SK-N-SH (cell line): Measurements from ENCODE around the gene C11orf71. TPM values are rescaled to one million over a fixed set of nuclear protein-coding genes. Genes with fewer than 3 reads are reported as not detected.

ENCODE experiments used
- CTCF ChIA-PET: fragments of 300-600, 350-600 bp; formaldehyde crosslinking; extraction: SDS; loops from one replicate; lab custom pipeline; 2021; lab: Yijun Ruan, JAX
- POLR2A ChIA-PET: fragments of 350-600 bp; sonication (Branson Sonifier 250); formaldehyde crosslinking; extraction: SDS; loops from one replicate; lab custom pipeline; 2020; ENCODE audit warnings: antibody characterized with exemption, inconsistent platforms; lab: Yijun Ruan, JAX
- DNase-seq: peaks from one replicate; pipeline ENCODE4 v3.0.0; 2012
- H2AFZ ChIP-seq: fragments of 200-600 bp; sonication (generic); 2 replicates; pipeline ENCODE4 v1.8.1; 2016; ENCODE audit warnings: antibody characterized with exemption, mild to moderate bottlenecking, low read depth
- H3F3A ChIP-seq: fragments of 200-600 bp; sonication (generic); replicated peaks from 2 replicates; pipeline ENCODE3; 2016; ENCODE audit warnings: antibody characterized with exemption, mild to moderate bottlenecking; ENCODE audit not compliant: insufficient read depth
- H3K27ac ChIP-seq, 2 experiments: fragments of 200-500 bp in 1 of 2; fragments of 200-600 bp in 1 of 2; sonication (Bioruptor generic) in 1 of 2; sonication (generic), shearing (Covaris generic) in 1 of 2; 2 replicates each; pipeline versions ENCODE4 v1.5.1 to v1.6.1; 2014 to 2016; ENCODE audit warnings: low read depth in 2 of 2, inconsistent platforms in 1 of 2, low read length in 1 of 2, mild to moderate bottlenecking in 1 of 2, mixed read lengths in 1 of 2
- H3K27me3 ChIP-seq: fragments of 200-600 bp; sonication (generic), shearing (Covaris generic); 2 replicates; pipeline ENCODE4 v1.6.1; 2016; ENCODE audit warnings: mixed run types; ENCODE audit not compliant: insufficient read depth
- H3K36me3 ChIP-seq, 2 experiments: fragments of 200-500 bp in 1 of 2; fragments of 200-600 bp in 1 of 2; sonication (Bioruptor generic) in 1 of 2; sonication (generic) in 1 of 2; replicated peaks in 1 of 2; 2 replicates each; pipeline versions ENCODE3 to v1.5.1; 2014 to 2016; ENCODE audit warnings: low read length in 1 of 2, mild to moderate bottlenecking in 1 of 2; ENCODE audit not compliant: insufficient read depth in 2 of 2, control insufficient read depth in 1 of 2
- H3K4me1 ChIP-seq, 2 experiments: fragments of 200-500 bp in 1 of 2; fragments of 200-600 bp in 1 of 2; sonication (Bioruptor generic) in 1 of 2; sonication (generic), shearing (Covaris generic) in 1 of 2; 2 replicates each; pipeline versions ENCODE4 v1.5.1 to v1.6.1; 2014 to 2016; ENCODE audit warnings: low read depth in 1 of 2, low read length in 1 of 2, mixed run types in 1 of 2; ENCODE audit not compliant: insufficient read depth in 2 of 2, control insufficient read depth in 1 of 2
- H3K4me2 ChIP-seq: fragments of 200-600 bp; sonication (generic), shearing (Covaris generic); 2 replicates; pipeline ENCODE4 v1.6.1; 2017; ENCODE audit warnings: mixed run types
- H3K4me3 ChIP-seq, 2 experiments: fragments of 200-500 bp in 1 of 2; fragments of 200-600 bp in 1 of 2; sonication (Bioruptor generic) in 1 of 2; sonication (generic), shearing (Covaris generic) in 1 of 2; 2 replicates each; pipeline versions ENCODE4 v1.5.1 to v1.8.1; 2014 to 2016; ENCODE audit warnings: low read depth in 2 of 2, inconsistent platforms in 1 of 2, low read length in 1 of 2, mild to moderate bottlenecking in 1 of 2, mixed read lengths in 1 of 2, moderate library complexity in 1 of 2
- H3K79me2 ChIP-seq: fragments of 200-600 bp; sonication (generic); 2 replicates; pipeline ENCODE4 v1.8.1; 2017; ENCODE audit warnings: mild to moderate bottlenecking; ENCODE audit not compliant: insufficient read depth
- H3K9ac ChIP-seq: fragments of 200-600 bp; sonication (generic); 2 replicates; pipeline ENCODE4 v1.6.1; 2017; ENCODE audit warnings: mixed run types
- H3K9me2 ChIP-seq: fragments of 200-600 bp; sonication (generic); 2 replicates; pipeline ENCODE4 v1.6.1; 2017; ENCODE audit warnings: mixed run types
- H3K9me3 ChIP-seq: fragments of 200-600 bp; sonication (generic); 2 replicates; pipeline ENCODE4 v1.6.1; 2017; ENCODE audit warnings: mixed run types, mild to moderate bottlenecking, moderate library complexity
- H4K20me1 ChIP-seq: fragments of 200-600 bp; sonication (generic); 2 replicates; pipeline ENCODE4 v1.6.1; 2017; ENCODE audit warnings: mild to moderate bottlenecking, mixed run types; ENCODE audit not compliant: insufficient read depth
- EP300 ChIP-seq, 2 experiments: IDR thresholded peaks; 2 replicates each; pipeline versions ENCODE4 v1.4.0 to v1.6.1; 2012; ENCODE audit warnings: borderline replicate concordance in 1 of 2, low read depth in 1 of 2, low read length in 1 of 2
- EZH2phosphoT487 ChIP-seq: fragments of 200-600 bp; sonication (generic); IDR thresholded peaks from 2 replicates; pipeline ENCODE4 v1.6.1; 2017; ENCODE audit warnings: low read depth, mixed run types, mild to moderate bottlenecking, antibody characterized with exemption, moderate library complexity, borderline replicate concordance
- FOXM1 ChIP-seq: IDR thresholded peaks from 2 replicates; pipeline ENCODE4 v1.4.0; 2012; ENCODE audit warnings: low read depth, mild to moderate bottlenecking
- GATA2 ChIP-seq: sonication (generic); formaldehyde crosslinking; IDR thresholded peaks from 2 replicates; pipeline ENCODE4 v1.5.0; 2020; ENCODE audit warnings: mild to moderate bottlenecking, missing genetic modification reagents
- JUND ChIP-seq: IDR thresholded peaks from 2 replicates; pipeline ENCODE4 v1.4.0; 2012
- MXI1 ChIP-seq: IDR thresholded peaks from 2 replicates; pipeline ENCODE4 v1.6.1; 2012; ENCODE audit warnings: mild to moderate bottlenecking, low read depth, low read length, improper control_type of control experiment
- SMC3 ChIP-seq: IDR thresholded peaks from 2 replicates; pipeline ENCODE4 v1.6.1; 2012; ENCODE audit warnings: low read depth, low read length, improper control_type of control experiment
- TAF1 ChIP-seq: IDR thresholded peaks from 2 replicates; pipeline ENCODE4 v1.6.1; 2012; ENCODE audit warnings: low read depth, mild to moderate bottlenecking, low read length, moderate library complexity, borderline replicate concordance
- TCF12 ChIP-seq: IDR thresholded peaks from 2 replicates; pipeline ENCODE4 v1.4.0; 2012
- TEAD4 ChIP-seq: IDR thresholded peaks from 2 replicates; pipeline ENCODE4 v1.4.0; 2012; ENCODE audit warnings: mild to moderate bottlenecking, borderline replicate concordance; ENCODE audit not compliant: insufficient read depth
- YY1 ChIP-seq: IDR thresholded peaks from 2 replicates; pipeline ENCODE4 v1.4.0; 2012; ENCODE audit warnings: low read depth, mild to moderate bottlenecking
- WGBS: methylation state at CpG from one replicate; pipeline ENCODE4 v1.1.6; 2017; ENCODE audit warnings: low lambda C conversion rate; 5-methylcytosine and 5-hydroxymethylcytosine counted together
- polyA plus RNA-seq, 3 experiments: library from polyadenylated mRNA; depleted of rRNA; stranded (reverse); fragments of >200 nt; gene quantifications; 2 replicates each; pipeline ENCODE4 v1.2.3, GENCODE V29; 2012
- TF ChIP-seq, protein P1 (sequence below): fragments of 150-350 bp; IDR thresholded peaks from 2 replicates; pipeline ENCODE4 v1.6.1; 2016; ENCODE audit warnings: mild to moderate bottlenecking, low read depth, low read length
- TF ChIP-seq, protein P2 (sequence below): fragments of 150-350 bp; IDR thresholded peaks from 2 replicates; pipeline ENCODE4 v1.6.1; 2017; ENCODE audit warnings: antibody characterized with exemption, low read length, low read depth, borderline replicate concordance
- TF ChIP-seq, protein P3 (sequence below): fragments of 200-600 bp; sonication (generic); IDR thresholded peaks from 2 replicates; pipeline ENCODE4 v1.6.1; 2017; ENCODE audit warnings: antibody characterized with exemption, mild to moderate bottlenecking, moderate library complexity
- TF ChIP-seq, protein P4 (sequence below): IDR thresholded peaks from 2 replicates; pipeline ENCODE4 v1.4.0; 2012; ENCODE audit warnings: low read depth
- TF ChIP-seq, protein P5 (sequence below): IDR thresholded peaks from 2 replicates; pipeline ENCODE4 v1.4.0; 2012; ENCODE audit warnings: low read depth, borderline replicate concordance
- TF ChIP-seq, protein P6 (sequence below): IDR thresholded peaks from 2 replicates; pipeline ENCODE4; 2012

The C11orf71 gene
- polyA plus RNA-seq, 1 of the 3 experiments (the other 2 are of a cell fraction) = 7.8 TPM

DNA sequence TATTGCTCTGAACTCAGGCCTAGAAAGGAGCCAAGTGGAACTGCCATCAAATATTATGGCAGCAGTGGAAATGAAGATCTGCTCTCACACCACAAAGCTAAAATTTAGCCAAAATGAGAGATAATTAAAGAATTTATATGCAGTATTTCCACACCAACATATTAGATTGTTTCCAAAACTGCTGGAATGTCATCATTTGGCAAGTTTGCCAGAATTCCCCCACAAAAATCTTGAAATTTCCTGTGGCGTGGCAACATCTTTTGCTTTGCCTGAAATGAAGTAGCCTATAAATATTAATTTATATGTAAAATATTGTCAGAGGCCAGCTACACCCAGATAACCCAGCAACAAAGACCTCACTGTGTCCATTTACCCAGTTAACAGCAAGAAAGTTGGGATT, 13.8 kb downstream of the C11orf71 start (continued):
- TF ChIP-seq, protein P1, sequence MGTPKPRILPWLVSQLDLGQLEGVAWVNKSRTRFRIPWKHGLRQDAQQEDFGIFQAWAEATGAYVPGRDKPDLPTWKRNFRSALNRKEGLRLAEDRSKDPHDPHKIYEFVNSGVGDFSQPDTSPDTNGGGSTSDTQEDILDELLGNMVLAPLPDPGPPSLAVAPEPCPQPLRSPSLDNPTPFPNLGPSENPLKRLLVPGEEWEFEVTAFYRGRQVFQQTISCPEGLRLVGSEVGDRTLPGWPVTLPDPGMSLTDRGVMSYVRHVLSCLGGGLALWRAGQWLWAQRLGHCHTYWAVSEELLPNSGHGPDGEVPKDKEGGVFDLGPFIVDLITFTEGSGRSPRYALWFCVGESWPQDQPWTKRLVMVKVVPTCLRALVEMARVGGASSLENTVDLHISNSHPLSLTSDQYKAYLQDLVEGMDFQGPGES = no peak
- TF ChIP-seq JUND (no peak), TEAD4 (no peak), MXI1 (no peak), GATA2 (CRISPR knock-in tag) (no peak), YY1 (no peak)
- TF ChIP-seq, protein P2, sequence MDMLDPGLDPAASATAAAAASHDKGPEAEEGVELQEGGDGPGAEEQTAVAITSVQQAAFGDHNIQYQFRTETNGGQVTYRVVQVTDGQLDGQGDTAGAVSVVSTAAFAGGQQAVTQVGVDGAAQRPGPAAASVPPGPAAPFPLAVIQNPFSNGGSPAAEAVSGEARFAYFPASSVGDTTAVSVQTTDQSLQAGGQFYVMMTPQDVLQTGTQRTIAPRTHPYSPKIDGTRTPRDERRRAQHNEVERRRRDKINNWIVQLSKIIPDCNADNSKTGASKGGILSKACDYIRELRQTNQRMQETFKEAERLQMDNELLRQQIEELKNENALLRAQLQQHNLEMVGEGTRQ = no peak
- TF ChIP-seq, protein P3, sequence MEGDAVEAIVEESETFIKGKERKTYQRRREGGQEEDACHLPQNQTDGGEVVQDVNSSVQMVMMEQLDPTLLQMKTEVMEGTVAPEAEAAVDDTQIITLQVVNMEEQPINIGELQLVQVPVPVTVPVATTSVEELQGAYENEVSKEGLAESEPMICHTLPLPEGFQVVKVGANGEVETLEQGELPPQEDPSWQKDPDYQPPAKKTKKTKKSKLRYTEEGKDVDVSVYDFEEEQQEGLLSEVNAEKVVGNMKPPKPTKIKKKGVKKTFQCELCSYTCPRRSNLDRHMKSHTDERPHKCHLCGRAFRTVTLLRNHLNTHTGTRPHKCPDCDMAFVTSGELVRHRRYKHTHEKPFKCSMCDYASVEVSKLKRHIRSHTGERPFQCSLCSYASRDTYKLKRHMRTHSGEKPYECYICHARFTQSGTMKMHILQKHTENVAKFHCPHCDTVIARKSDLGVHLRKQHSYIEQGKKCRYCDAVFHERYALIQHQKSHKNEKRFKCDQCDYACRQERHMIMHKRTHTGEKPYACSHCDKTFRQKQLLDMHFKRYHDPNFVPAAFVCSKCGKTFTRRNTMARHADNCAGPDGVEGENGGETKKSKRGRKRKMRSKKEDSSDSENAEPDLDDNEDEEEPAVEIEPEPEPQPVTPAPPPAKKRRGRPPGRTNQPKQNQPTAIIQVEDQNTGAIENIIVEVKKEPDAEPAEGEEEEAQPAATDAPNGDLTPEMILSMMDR = no peak
- TF ChIP-seq, protein P4, sequence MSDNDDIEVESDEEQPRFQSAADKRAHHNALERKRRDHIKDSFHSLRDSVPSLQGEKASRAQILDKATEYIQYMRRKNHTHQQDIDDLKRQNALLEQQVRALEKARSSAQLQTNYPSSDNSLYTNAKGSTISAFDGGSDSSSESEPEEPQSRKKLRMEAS = no peak

DNA sequence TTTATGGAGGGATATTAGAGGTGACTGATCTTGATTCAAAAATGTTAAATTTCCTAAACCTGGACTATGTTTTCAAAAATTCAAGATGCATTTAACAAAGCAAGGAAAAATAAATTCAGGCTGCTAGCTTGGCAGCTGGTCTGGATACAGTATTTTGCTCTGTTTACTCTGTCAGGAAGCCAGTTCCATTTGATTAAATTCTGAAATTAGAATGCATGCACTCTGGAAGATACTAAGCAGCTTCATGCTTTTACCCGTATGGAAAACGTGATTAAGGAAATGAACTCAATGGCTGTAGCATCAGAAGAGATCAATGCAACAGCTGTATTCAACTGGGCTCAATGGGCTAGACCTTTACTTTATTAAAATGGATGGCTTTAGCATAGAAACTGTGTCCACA, 14.2 kb downstream of the C11orf71 start:
- no peaks in the 10 kb centered on the region for H3K9me2 ChIP-seq
- H2AFZ ChIP-seq = 0 out of 2 replicates have a peak overlapping the region, but pooled peaks have one; percentile 3
- no peaks in the 10 kb centered on the region for H3K27me3 ChIP-seq
- CTCF ChIA-PET = interaction anchor here (1.4 to 1.5 kb wide), 2 partner anchors 11 to 46 kb away, joined by 3 read pairs; no protein-coding TSS in a partner anchor
- no peak overlapping the region for H3K4me3 ChIP-seq
- H3K4me1 ChIP-seq = no peaks in the 10 kb centered on the region
- DNase-seq = no peak
- TF ChIP-seq, protein P3 = no peak
- TF ChIP-seq SMC3 = no peak
- no peak for TF ChIP-seq TCF12
- TF ChIP-seq EP300 (IDR thresholded peaks at IDR 0.05; ENCODE audit: borderline replicate concordance in 1 of 2, low read depth in 1 of 2, low read length in 1 of 2) = no peak
- TF ChIP-seq, protein P4 = no peak
- TF ChIP-seq, protein P5, sequence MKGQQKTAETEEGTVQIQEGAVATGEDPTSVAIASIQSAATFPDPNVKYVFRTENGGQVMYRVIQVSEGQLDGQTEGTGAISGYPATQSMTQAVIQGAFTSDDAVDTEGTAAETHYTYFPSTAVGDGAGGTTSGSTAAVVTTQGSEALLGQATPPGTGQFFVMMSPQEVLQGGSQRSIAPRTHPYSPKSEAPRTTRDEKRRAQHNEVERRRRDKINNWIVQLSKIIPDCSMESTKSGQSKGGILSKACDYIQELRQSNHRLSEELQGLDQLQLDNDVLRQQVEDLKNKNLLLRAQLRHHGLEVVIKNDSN = no peak
- TF ChIP-seq, protein P1 = no peak
- no peak for TF ChIP-seq MXI1
- TF ChIP-seq FOXM1 = no peak
- no peak for TF ChIP-seq EZH2phosphoT487
- TF ChIP-seq, protein P2 = no peak
- TF ChIP-seq, protein P6, sequence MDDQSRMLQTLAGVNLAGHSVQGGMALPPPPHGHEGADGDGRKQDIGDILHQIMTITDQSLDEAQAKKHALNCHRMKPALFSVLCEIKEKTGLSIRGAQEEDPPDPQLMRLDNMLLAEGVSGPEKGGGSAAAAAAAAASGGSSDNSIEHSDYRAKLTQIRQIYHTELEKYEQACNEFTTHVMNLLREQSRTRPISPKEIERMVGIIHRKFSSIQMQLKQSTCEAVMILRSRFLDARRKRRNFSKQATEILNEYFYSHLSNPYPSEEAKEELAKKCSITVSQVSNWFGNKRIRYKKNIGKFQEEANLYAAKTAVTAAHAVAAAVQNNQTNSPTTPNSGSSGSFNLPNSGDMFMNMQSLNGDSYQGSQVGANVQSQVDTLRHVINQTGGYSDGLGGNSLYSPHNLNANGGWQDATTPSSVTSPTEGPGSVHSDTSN = no peak
- no peak for TF ChIP-seq TAF1
- TF ChIP-seq, all 33 proteins: peak for 0
- POLR2A ChIA-PET = no interaction called here
- Histone ChIP-seq H3K36me3 (no peaks in the 10 kb centered on the region), H3K4me2 (no peak overlapping the region), H4K20me1 (no peaks in the 10 kb centered on the region), H3K9ac (no peak overlapping the region), H3K79me2 (no peaks in the 10 kb centered on the region), H3K27ac (no peak overlapping the region), H3F3A (no peaks in the 10 kb centered on the region), H3K9me3 (no peaks in the 10 kb centered on the region)
- 41% methylated on average over 2 of the region's 2 CpGs for WGBS
